T-helper 2 cell treated with Interferon-gamma antibody and Interleukin-4, amounts not matched to agents 5 μg/mL and 100 μg/mL, for 36 hours (primary cell): ENCODE results near the gene PLA2G2D.
A peak's percentile ranks its signal among the peaks of the same experiment; 100 is the strongest.

Experiments
- DNase-seq: peaks from one replicate; pipeline ENCODE4 v3.0.0; 2021; ENCODE audit warnings: low spot score
- H3K27ac Mint-ChIP-seq: one replicate; pipeline ENCODE4 v1.8.0; 2021; ENCODE audit warnings: mild to moderate bottlenecking, mixed read lengths
- H3K27me3 Mint-ChIP-seq: one replicate; pipeline ENCODE4 v1.8.0; 2021; ENCODE audit warnings: low read depth, mixed read lengths
- H3K36me3 Mint-ChIP-seq: one replicate; pipeline ENCODE4 v1.8.0; 2021; ENCODE audit warnings: low read depth, mixed read lengths
- H3K4me1 Mint-ChIP-seq: one replicate; pipeline ENCODE4 v1.8.0; 2021; ENCODE audit warnings: low read depth, mixed read lengths
- H3K4me3 Mint-ChIP-seq: one replicate; pipeline ENCODE4 v1.8.0; 2022; ENCODE audit warnings: mild to moderate bottlenecking, moderate library complexity, mixed read lengths
- H3K9me3 Mint-ChIP-seq: one replicate; pipeline ENCODE4 v1.8.0; 2021; ENCODE audit warnings: mixed read lengths

Gene PLA2G2D

GRCh38 chr1:20119347-20119746, at the start of gene PLA2G2D:
Gene PLA2G2D (minus strand): TSS chr1:20119536. CDS start chr1:20119498, 38 bp downstream.
- Mint-ChIP-seq H3K27ac (no peak within 1 kb of the TSS), H3K36me3 (no peaks in the 10 kb centered on the region), H3K4me3 (no peak within 1 kb of the TSS), H3K4me1 (no peaks in the 10 kb centered on the region), H3K27me3 (peaks cover 8% of the 10 kb centered on the region), H3K9me3 (no peaks in the 10 kb centered on the region)
- DNase-seq = no peak

GRCh38 chr1:20168564-20169491, 49.5 kb upstream of the PLA2G2D start:
- H3K9me3 Mint-ChIP-seq = no peaks in the 10 kb centered on the region
- no peaks in the 10 kb centered on the region for H3K27me3 Mint-ChIP-seq
- H3K27ac Mint-ChIP-seq = no peak overlapping the region
- H3K4me1 Mint-ChIP-seq = peaks cover 4% of the 10 kb centered on the region
- no peaks in the 10 kb centered on the region for H3K36me3 Mint-ChIP-seq
- DNase-seq = no peak
- H3K4me3 Mint-ChIP-seq = no peak overlapping the region

GRCh38 chr1:20167126-20167525, 47.8 kb upstream of the PLA2G2D start:
- H3K27ac Mint-ChIP-seq = no peak overlapping the region

GRCh38 chr1:20166051-20166450, 46.7 kb upstream of the PLA2G2D start:
- DNase-seq = no peak
- H3K36me3 Mint-ChIP-seq = peaks cover 2% of the 10 kb centered on the region
- peaks cover 13% of the 10 kb centered on the region for H3K9me3 Mint-ChIP-seq
- H3K4me1 Mint-ChIP-seq = no peaks in the 10 kb centered on the region
- H3K27me3 Mint-ChIP-seq = no peaks in the 10 kb centered on the region
- no peak overlapping the region for H3K4me3 Mint-ChIP-seq
- no peak overlapping the region for H3K27ac Mint-ChIP-seq

More at GRCh38 chr1:20167126-20167525, 47.8 kb upstream of the PLA2G2D start:
- peaks cover 4% of the 10 kb centered on the region for H3K4me1 Mint-ChIP-seq
- H3K27me3 Mint-ChIP-seq = no peaks in the 10 kb centered on the region
- peaks cover 2% of the 10 kb centered on the region for H3K36me3 Mint-ChIP-seq
- no peak for DNase-seq
- H3K9me3 Mint-ChIP-seq = peaks cover 6% of the 10 kb centered on the region
- no peak overlapping the region for H3K4me3 Mint-ChIP-seq

GRCh38 chr1:20165522-20165951, 46.2 kb upstream of the PLA2G2D start:
- no peak for DNase-seq
- Mint-ChIP-seq H3K9me3 (peaks cover 17% of the 10 kb centered on the region), H3K27me3 (no peaks in the 10 kb centered on the region), H3K27ac (no peak overlapping the region), H3K4me3 (no peak overlapping the region), H3K36me3 (peaks cover 2% of the 10 kb centered on the region), H3K4me1 (no peaks in the 10 kb centered on the region)

GRCh38 chr1:20164694-20165202, 45.4 kb upstream of the PLA2G2D start:
- H3K27me3 Mint-ChIP-seq = no peaks in the 10 kb centered on the region
- H3K4me1 Mint-ChIP-seq = no peaks in the 10 kb centered on the region
- no peak overlapping the region for H3K27ac Mint-ChIP-seq
- DNase-seq = no peak
- peaks cover 17% of the 10 kb centered on the region for H3K9me3 Mint-ChIP-seq
- H3K36me3 Mint-ChIP-seq = peaks cover 2% of the 10 kb centered on the region
- H3K4me3 Mint-ChIP-seq = no peak overlapping the region

GRCh38 chr1:20160034-20160433, 40.7 kb upstream of the PLA2G2D start:
- Mint-ChIP-seq H3K9me3 (peaks cover 33% of the 10 kb centered on the region), H3K36me3 (peaks cover 2% of the 10 kb centered on the region), H3K4me3 (no peak overlapping the region), H3K4me1 (no peaks in the 10 kb centered on the region), H3K27me3 (no peaks in the 10 kb centered on the region), H3K27ac (no peak overlapping the region)
- no peak for DNase-seq

- H3K4me3 Mint-ChIP-seq = no peak overlapping the region
Measured at GRCh38 chr1:20158358-20159070, 39.2 kb upstream of the PLA2G2D start.

GRCh38 chr1:20154301-20154831, 35.0 kb upstream of the PLA2G2D start:
- no peak for DNase-seq
- Mint-ChIP-seq H3K4me3 (peak overlapping the region; percentile 25), H3K27ac (no peak overlapping the region), H3K9me3 (peaks cover 13% of the 10 kb centered on the region), H3K27me3 (peaks cover 3% of the 10 kb centered on the region), H3K4me1 (peaks cover 13% of the 10 kb centered on the region), H3K36me3 (no peaks in the 10 kb centered on the region)

More at GRCh38 chr1:20158358-20159070, 39.2 kb upstream of the PLA2G2D start:
- Mint-ChIP-seq H3K9me3 (peaks cover 33% of the 10 kb centered on the region), H3K4me1 (peaks cover 10% of the 10 kb centered on the region), H3K36me3 (peaks cover 2% of the 10 kb centered on the region), H3K27me3 (no peaks in the 10 kb centered on the region), H3K27ac (no peak overlapping the region)
- no peak for DNase-seq

- Mint-ChIP-seq H3K27ac (no peak overlapping the region), H3K36me3 (no peaks in the 10 kb centered on the region), H3K4me1 (peaks cover 13% of the 10 kb centered on the region), H3K4me3 (no peak overlapping the region), H3K27me3 (peaks cover 3% of the 10 kb centered on the region), H3K9me3 (peaks cover 5% of the 10 kb centered on the region)
- DNase-seq = no peak
Measured at GRCh38 chr1:20153000-20153418, 33.7 kb upstream of the PLA2G2D start.

- Mint-ChIP-seq H3K27me3 (peaks cover 3% of the 10 kb centered on the region), H3K4me1 (peaks cover 13% of the 10 kb centered on the region), H3K27ac (no peak overlapping the region), H3K9me3 (peaks cover 2% of the 10 kb centered on the region), H3K36me3 (no peaks in the 10 kb centered on the region), H3K4me3 (peak overlapping the region; percentile 72)
- DNase-seq = no peak
Measured at GRCh38 chr1:20152599-20152930, 33.2 kb upstream of the PLA2G2D start.

- Mint-ChIP-seq H3K9me3 (no peaks in the 10 kb centered on the region), H3K4me1 (peaks cover 13% of the 10 kb centered on the region), H3K4me3 (peak overlapping the region; percentile 72), H3K36me3 (no peaks in the 10 kb centered on the region), H3K27ac (peak overlapping the region; percentile 47), H3K27me3 (peaks cover 3% of the 10 kb centered on the region)
- peak; percentile 66 for DNase-seq
Measured at GRCh38 chr1:20151906-20152598, 32.7 kb upstream of the PLA2G2D start.

- H3K4me3 Mint-ChIP-seq = no peak overlapping the region
- no peak overlapping the region for H3K27ac Mint-ChIP-seq
- peaks cover 3% of the 10 kb centered on the region for H3K27me3 Mint-ChIP-seq
- no peaks in the 10 kb centered on the region for H3K9me3 Mint-ChIP-seq
- H3K36me3 Mint-ChIP-seq = no peaks in the 10 kb centered on the region
- peaks cover 13% of the 10 kb centered on the region for H3K4me1 Mint-ChIP-seq
- no peak for DNase-seq
Measured at GRCh38 chr1:20150969-20151368, 31.6 kb upstream of the PLA2G2D start.
